HepG2 (cell line): ENCODE data around the gene TNS4. TPM values are rescaled to one million over a fixed set of nuclear protein-coding genes. Genes with fewer than 3 reads are reported as not detected.
A peak's percentile ranks its signal among the peaks of the same experiment; 100 is the strongest.

ENCODE experiments used
- ATM ChIP-seq: fragments of 450-650 bp; IDR thresholded peaks from 2 replicates; pipeline ENCODE4 v1.7.1; 2017; ENCODE audit warnings: mild to moderate bottlenecking, borderline replicate concordance
- CBX2 ChIP-seq, 2 experiments: fragments of 200-600 bp in 1 of 2; sonication (generic); formaldehyde crosslinking in 1 of 2; IDR thresholded peaks; 2 replicates each; pipeline versions ENCODE4 v1.7.0 to v1.8.1; 2018 to 2022; ENCODE audit warnings: low read depth in 2 of 2, low read length in 1 of 2, mild to moderate bottlenecking in 1 of 2, missing genetic modification reagents in 1 of 2
- CHCHD3 ChIP-seq: sonication (generic); formaldehyde crosslinking; IDR thresholded peaks from 2 replicates; pipeline ENCODE4 v1.8.0; 2022; ENCODE audit warnings: mild to moderate bottlenecking, missing genetic modification reagents, moderate library complexity
- ERF ChIP-seq: IDR thresholded peaks from 2 replicates; pipeline ENCODE4 v1.6.1; 2018; ENCODE audit warnings: missing biosample characterization, missing genetic modification reagents
- MXD3 ChIP-seq: IDR thresholded peaks from 2 replicates; pipeline ENCODE4 v1.6.1; 2016; ENCODE audit warnings: mild to moderate bottlenecking, missing biosample characterization, missing genetic modification reagents
- NBN ChIP-seq: fragments of 450-650 bp; conservative IDR thresholded peaks from 2 replicates; pipeline ENCODE4 v1.6.1; 2017
- NR2F1 ChIP-seq, 2 experiments: fragments of 450-650 bp in 1 of 2; formaldehyde crosslinking in 1 of 2; IDR thresholded peaks; 2 replicates each; pipeline versions ENCODE4 v1.5.0 to v1.6.1; 2016 to 2020; ENCODE audit warnings: mild to moderate bottlenecking in 1 of 2, missing compliant biosample characterization in 1 of 2, missing genetic modification reagents in 1 of 2, moderate library complexity in 1 of 2
- SAFB2 ChIP-seq: sonication (generic); formaldehyde crosslinking; IDR thresholded peaks from 2 replicates; pipeline ENCODE4 v1.5.1; 2020; ENCODE audit warnings: missing genetic modification reagents, low read depth, mild to moderate bottlenecking, borderline replicate concordance
- ZNF263 ChIP-seq: sonication (generic); formaldehyde crosslinking; IDR thresholded peaks from 2 replicates; pipeline ENCODE4 v1.4.0; 2020; ENCODE audit warnings: missing genetic modification reagents
- ZNF567 ChIP-seq: sonication (generic); formaldehyde crosslinking; IDR thresholded peaks from 2 replicates; pipeline ENCODE4 v1.8.1; 2023; ENCODE audit warnings: mild to moderate bottlenecking, missing genetic modification reagents, borderline replicate concordance
- ZNF883 ChIP-seq: sonication (generic); formaldehyde crosslinking; IDR thresholded peaks from 2 replicates; pipeline ENCODE4 v1.5.1; 2020; ENCODE audit warnings: mild to moderate bottlenecking, missing genetic modification reagents; ENCODE audit errors: not compliant biosample characterization
- polyA plus RNA-seq, 8 experiments: library from polyadenylated mRNA; depleted of rRNA in 3 of 8; stranded (reverse) in 7 of 8; unstranded in 1 of 8; fragments of >200 nt; fragmentation: Illumina TruSeq in 4 of 8; extraction: Trizol in 4 of 8; gene quantifications; 2 replicates each; pipeline versions ENCODE4 v1.2.1 to v1.2.3, GENCODE V29; 2011 to 2016; ENCODE audit warnings: low read depth in 4 of 8, missing spikeins in 1 of 8, mixed read lengths in 1 of 8; ENCODE audit not compliant: insufficient read depth in 1 of 8
- total RNA-seq, 5 experiments: library from RNA; depleted of rRNA; stranded (reverse); fragments of >200 nt; fragmentation: Illumina TruSeq; extraction: Trizol; gene quantifications; 2 replicates each; pipeline ENCODE4 v1.2.3, GENCODE V29; 2016; ENCODE audit warnings: low read depth in 1 of 5
- TF ChIP-seq, protein P1 (sequence below): sonication (generic); formaldehyde crosslinking; IDR thresholded peaks from 2 replicates; pipeline ENCODE4 v1.5.1; 2020; ENCODE audit warnings: mild to moderate bottlenecking, missing genetic modification reagents
- TF ChIP-seq, protein P2 (sequence below): sonication (generic); formaldehyde crosslinking; IDR thresholded peaks from 2 replicates; pipeline ENCODE4 v1.5.1; 2020; ENCODE audit warnings: missing genetic modification reagents, mild to moderate bottlenecking, borderline replicate concordance
- TF ChIP-seq, protein P3 (sequence below): sonication (generic); formaldehyde crosslinking; IDR thresholded peaks from 2 replicates; pipeline ENCODE4 v1.4.0; 2020; ENCODE audit warnings: missing genetic modification reagents
- TF ChIP-seq, protein P4 (sequence below): sonication (generic); formaldehyde crosslinking; IDR thresholded peaks from 2 replicates; pipeline ENCODE4 v1.4.0; 2020; ENCODE audit warnings: missing genetic modification reagents

The TNS4 gene
- total and polyA plus RNA-seq, 2 of the 13 experiments (the other 11 are each of a cell fraction or from before 2014, with no cell fraction given), result 0.58 to 2.1 TPM

DNA sequence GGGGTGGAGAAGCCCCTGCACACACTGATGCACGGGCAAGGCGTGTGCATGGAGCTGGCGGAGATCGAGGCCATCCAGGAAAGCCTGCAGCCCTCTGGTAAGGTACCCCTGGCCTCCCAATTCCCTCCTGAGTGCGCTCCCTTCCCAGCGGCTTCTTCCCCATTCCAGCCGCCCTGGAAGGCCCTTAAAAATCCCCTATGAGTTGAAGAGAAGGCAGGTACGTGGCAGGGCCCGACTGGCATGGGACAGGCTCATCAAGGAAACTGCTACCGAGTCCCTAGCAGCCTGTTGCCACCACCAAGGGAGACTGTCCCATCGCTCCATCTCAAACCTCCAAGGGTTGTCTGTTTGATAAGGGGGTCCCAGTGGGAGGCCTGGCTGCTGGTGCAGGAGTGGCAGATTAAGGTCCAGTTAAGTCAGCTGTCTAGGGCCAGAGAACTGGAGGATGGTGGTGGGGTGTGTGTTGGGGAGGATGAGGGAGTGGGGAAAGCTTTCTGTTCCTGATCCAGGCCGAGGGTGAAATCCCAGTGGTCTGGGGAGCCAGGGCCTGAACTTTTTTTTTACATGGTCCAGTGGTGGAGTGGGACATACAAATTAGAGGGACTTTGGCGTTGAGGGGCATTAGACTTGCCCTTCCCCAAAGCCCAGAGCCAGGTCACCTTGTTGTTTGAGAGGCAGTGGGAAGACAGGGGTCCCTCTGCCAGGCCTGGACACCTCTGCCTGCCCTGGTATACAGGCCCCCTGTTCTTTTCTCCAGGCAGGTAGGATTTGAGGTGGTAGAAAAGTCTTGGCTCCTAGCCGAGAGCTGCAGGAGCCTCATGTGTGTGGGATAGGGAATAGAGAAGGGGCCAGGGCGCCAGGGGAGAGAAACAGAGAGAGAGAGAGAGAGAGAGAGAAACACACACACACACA is 57.2 kb downstream of the TNS4 start (continued):
- TF ChIP-seq, protein P1, sequence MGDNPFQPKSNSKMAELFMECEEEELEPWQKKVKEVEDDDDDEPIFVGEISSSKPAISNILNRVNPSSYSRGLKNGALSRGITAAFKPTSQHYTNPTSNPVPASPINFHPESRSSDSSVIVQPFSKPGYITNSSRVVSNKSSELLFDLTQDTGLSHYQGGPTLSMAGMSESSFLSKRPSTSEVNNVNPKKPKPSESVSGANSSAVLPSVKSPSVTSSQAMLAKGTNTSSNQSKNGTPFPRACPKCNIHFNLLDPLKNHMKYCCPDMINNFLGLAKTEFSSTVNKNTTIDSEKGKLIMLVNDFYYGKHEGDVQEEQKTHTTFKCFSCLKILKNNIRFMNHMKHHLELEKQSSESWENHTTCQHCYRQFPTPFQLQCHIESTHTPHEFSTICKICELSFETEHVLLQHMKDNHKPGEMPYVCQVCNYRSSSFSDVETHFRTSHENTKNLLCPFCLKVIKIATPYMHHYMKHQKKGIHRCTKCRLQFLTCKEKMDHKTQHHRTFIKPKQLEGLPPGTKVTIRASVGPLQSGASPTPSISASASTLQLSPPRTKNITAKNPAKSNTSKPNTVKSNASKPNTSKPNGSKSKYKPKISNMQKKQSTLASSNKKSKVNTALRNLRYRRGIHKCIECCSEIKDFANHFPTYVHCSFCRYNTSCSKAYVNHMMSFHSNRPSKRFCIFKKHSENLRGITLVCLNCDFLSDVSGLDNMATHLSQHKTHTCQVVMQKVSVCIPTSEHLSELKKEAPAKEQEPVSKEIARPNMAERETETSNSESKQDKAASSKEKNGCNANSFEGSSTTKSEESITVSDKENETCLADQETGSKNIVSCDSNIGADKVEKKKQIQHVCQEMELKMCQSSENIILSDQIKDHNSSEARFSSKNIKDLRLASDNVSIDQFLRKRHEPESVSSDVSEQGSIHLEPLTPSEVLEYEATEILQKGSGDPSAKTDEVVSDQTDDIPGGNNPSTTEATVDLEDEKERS, result no peak
- 0 out of 2 replicates have a peak, but pooled peaks have one; percentile 17 for TF ChIP-seq MXD3
- TF ChIP-seq, protein P2, sequence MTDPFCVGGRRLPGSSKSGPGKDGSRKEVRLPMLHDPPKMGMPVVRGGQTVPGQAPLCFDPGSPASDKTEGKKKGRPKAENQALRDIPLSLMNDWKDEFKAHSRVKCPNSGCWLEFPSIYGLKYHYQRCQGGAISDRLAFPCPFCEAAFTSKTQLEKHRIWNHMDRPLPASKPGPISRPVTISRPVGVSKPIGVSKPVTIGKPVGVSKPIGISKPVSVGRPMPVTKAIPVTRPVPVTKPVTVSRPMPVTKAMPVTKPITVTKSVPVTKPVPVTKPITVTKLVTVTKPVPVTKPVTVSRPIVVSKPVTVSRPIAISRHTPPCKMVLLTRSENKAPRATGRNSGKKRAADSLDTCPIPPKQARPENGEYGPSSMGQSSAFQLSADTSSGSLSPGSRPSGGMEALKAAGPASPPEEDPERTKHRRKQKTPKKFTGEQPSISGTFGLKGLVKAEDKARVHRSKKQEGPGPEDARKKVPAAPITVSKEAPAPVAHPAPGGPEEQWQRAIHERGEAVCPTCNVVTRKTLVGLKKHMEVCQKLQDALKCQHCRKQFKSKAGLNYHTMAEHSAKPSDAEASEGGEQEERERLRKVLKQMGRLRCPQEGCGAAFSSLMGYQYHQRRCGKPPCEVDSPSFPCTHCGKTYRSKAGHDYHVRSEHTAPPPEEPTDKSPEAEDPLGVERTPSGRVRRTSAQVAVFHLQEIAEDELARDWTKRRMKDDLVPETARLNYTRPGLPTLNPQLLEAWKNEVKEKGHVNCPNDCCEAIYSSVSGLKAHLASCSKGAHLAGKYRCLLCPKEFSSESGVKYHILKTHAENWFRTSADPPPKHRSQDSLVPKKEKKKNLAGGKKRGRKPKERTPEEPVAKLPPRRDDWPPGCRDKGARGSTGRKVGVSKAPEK (CRISPR knock-in tag), result no peak
- TF ChIP-seq, protein P3, sequence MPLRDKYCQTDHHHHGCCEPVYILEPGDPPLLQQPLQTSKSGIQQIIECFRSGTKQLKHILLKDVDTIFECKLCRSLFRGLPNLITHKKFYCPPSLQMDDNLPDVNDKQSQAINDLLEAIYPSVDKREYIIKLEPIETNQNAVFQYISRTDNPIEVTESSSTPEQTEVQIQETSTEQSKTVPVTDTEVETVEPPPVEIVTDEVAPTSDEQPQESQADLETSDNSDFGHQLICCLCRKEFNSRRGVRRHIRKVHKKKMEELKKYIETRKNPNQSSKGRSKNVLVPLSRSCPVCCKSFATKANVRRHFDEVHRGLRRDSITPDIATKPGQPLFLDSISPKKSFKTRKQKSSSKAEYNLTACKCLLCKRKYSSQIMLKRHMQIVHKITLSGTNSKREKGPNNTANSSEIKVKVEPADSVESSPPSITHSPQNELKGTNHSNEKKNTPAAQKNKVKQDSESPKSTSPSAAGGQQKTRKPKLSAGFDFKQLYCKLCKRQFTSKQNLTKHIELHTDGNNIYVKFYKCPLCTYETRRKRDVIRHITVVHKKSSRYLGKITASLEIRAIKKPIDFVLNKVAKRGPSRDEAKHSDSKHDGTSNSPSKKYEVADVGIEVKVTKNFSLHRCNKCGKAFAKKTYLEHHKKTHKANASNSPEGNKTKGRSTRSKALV (CRISPR knock-in tag), result peak; percentile 37
- TF ChIP-seq ZNF263 (CRISPR knock-in tag), result no peak
- no peak for TF ChIP-seq CBX2 (IDR thresholded peaks at IDR 0.05; ENCODE audit: low read depth, low read length)
- no peak for TF ChIP-seq CBX2 (CRISPR knock-in tag; IDR thresholded peaks at IDR 0.05; ENCODE audit: low read depth)
- TF ChIP-seq NR2F1 (CRISPR knock-in tag; IDR thresholded peaks at IDR 0.05), result no peak
- TF ChIP-seq ATM, result no peak
- TF ChIP-seq NBN, result no peak
- TF ChIP-seq ZNF567 (CRISPR knock-in tag), result no peak; the same call in 1 of the 2 replicates
- no peak for TF ChIP-seq CHCHD3
- TF ChIP-seq ZNF883 (CRISPR knock-in tag), result peak; percentile 6
- no peak for TF ChIP-seq SAFB2 (CRISPR knock-in tag)
- TF ChIP-seq ERF (CRISPR knock-in tag), result no peak
- TF ChIP-seq, protein P4, sequence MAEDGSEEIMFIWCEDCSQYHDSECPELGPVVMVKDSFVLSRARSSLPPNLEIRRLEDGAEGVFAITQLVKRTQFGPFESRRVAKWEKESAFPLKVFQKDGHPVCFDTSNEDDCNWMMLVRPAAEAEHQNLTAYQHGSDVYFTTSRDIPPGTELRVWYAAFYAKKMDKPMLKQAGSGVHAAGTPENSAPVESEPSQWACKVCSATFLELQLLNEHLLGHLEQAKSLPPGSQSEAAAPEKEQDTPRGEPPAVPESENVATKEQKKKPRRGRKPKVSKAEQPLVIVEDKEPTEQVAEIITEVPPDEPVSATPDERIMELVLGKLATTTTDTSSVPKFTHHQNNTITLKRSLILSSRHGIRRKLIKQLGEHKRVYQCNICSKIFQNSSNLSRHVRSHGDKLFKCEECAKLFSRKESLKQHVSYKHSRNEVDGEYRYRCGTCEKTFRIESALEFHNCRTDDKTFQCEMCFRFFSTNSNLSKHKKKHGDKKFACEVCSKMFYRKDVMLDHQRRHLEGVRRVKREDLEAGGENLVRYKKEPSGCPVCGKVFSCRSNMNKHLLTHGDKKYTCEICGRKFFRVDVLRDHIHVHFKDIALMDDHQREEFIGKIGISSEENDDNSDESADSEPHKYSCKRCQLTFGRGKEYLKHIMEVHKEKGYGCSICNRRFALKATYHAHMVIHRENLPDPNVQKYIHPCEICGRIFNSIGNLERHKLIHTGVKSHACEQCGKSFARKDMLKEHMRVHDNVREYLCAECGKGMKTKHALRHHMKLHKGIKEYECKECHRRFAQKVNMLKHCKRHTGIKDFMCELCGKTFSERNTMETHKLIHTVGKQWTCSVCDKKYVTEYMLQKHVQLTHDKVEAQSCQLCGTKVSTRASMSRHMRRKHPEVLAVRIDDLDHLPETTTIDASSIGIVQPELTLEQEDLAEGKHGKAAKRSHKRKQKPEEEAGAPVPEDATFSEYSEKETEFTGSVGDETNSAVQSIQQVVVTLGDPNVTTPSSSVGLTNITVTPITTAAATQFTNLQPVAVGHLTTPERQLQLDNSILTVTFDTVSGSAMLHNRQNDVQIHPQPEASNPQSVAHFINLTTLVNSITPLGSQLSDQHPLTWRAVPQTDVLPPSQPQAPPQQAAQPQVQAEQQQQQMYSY, result no peak
